ENCODE results near the gene FASTK. TPM values are rescaled to one million over a fixed set of nuclear protein-coding genes. Genes with fewer than 3 reads are reported as not detected.
"Not testable (repeated sequence)": the region's sequence is repeated elsewhere in the genome, so short reads cannot be mapped to it uniquely, and the experiment has no call there.

FASTK gene
- polyA plus RNA-seq, 4 donors, result 41.3 to 74.7 (median 47.8) TPM

GRCh38 chr7:151032936-151033863 lies 47.4 kb downstream of the FASTK start:
- no peak for DNase-seq (ENCODE audit: low read depth in 4 of 4, low spot score in 3 of 4)

GRCh38 chr7:151031011-151031410 lies 49.6 kb downstream of the FASTK start:
- DNase-seq (ENCODE audit: low read depth in 4 of 4, low spot score in 3 of 4), result no peak

DNA sequence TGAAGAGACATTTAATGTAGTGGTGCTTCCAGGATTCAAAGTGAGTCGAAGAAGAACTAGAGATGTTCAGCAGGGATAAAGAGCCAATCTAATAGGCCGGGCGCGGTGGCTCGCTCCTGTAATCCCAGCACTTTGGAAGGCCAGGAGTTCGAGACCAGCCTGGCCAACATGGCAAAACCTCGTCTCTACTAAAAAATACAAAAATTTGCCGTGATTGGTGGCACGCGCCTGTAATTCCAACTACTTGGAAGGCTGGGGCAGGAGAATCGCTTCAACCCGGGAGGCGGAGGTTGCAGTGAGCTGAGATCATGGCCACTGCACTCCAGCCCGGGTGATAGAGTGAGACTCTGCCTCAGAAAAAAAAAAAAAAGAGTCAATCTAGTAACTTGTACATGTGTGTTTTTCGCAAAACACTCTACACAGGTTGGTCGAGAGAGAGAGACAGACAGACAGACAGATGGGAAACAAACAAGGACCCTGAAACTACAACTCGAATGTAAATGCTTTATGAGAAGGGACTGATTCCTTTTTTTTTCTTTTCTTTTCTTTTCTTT lies 51.6 kb downstream of the FASTK start:
- no peak for DNase-seq (ENCODE audit: low read depth in 4 of 4, low spot score in 3 of 4)

DNA sequence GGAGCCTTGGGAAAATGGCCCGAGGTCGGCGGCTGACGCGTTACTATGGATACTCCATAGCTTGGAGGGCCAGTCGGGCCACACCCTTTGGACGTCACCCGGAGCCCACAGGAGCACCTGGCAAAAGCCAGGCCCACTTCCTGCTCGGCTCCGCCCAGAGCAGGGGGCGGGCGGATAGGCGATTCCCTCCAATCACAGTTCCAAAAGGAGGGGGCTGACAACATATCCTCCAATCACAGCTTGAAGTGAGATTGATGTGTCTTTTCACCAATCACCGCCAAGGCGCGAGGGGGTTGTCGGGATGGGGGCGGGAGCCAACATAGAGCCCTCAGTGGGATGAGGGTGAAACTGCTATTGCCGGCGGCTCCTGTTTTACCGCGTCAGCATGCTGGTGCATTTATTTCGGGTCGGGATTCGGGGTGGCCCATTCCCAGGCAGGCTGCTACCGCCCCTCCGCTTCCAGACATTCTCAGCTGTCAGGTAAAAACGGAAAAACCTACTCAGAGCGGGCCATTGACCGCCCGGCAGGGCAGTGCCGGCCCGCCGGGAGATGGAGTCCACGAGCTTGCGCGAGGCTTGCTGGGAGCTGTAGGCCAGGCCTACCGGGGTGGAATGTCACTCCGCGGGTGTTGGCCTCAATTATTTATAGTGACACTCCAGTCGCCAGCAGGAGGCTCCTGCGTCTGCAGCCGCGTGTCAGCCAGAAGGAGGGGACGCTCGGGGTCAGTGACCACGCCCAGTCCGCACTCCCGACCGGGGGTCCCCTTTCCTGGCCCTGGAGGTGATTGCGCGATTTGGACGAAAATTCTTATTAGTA lies 52.3 kb downstream of the FASTK start, which contains the start of gene ABCB8:
Gene ABCB8, plus strand, starts transcription at position 320 of the 817 bp plus-strand sequence. Its CDS starts 66 bp downstream, at position 386.
- DNase-seq (ENCODE audit: low read depth in 4 of 4, low spot score in 3 of 4), result peak; percentile 99 to 100 (median 100)

DNA sequence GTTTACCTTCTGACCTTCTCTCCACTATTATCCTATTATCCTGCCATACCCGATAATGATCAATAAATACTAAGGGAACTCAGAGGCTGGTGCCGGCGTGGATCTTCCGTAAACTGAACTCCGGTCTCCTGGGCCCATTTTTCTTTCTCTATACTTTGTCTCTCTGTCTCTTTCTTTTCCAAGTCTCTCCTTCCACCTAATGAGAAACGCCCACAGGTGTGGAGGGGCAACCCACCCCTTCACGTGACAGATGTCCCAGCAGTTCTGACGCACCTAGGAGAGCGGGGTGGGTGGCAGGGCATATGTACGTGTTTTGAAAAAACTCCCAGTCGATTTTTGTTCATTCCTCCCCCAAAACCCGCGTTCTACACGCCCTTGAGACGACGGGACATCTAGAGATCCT lies 52.9 kb downstream of the FASTK start:
- DNase-seq (ENCODE audit: low read depth in 4 of 4, low spot score in 3 of 4), result not testable (repeated sequence)

DNA sequence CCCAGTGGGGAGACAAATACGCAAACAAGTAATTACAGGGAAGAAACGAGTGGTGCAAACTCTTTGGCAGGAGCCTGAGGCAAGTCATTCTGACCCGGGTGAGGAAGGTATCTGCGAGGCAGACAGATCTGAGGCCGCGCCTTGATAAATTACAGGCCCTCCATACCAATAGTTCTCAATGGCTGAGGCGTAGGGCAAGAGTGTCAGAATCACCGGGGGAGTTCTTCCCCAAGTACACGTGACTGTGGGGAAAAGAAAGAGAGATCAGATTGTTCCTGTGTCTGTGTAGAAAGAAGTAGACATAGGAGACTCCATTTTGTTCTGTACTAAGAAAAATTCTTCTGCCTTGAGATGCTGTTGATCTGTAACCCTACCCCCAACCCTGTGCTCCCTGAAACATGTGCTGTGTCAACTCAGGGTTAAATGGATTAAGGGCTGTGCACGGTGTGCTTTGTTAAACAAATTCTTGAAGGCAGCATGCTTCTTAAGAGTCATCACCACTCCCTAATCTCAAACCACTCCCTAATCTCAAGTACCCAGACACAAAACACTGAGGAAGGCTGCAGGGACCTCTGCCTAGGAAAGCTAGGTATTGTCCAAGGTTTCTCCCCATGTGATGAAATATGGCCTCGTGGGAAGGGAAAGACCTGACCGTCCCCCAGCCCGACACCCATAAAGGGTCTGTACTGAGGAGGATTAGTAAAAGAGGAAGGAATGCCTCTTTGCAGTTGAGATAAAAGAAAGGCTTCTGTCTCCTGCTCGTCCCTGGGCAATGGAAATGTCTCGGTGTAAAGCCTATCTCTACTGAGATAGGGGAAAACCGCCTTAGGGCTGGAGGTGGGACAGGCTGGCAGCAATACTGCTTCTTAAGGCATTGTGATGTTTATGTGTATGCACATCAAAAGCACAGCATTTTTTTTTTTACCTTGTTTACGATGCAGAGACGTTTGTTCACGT lies 53.6 kb downstream of the FASTK start:
- not testable (repeated sequence) for DNase-seq (ENCODE audit: low read depth in 4 of 4, low spot score in 3 of 4)

Other genes with a start within 250 kb of the FASTK start
- 100 to 1,000 TPM in 1 of 4 donors, 10 to 100 TPM in 2, 1 to 10 TPM in 1; 1.0 to 121 (median 49.9) TPM for gene AOC1, start 228.3 kb downstream of the FASTK start, polyA plus RNA-seq (ENCODE audit: insufficient read length in 4 of 4)
- 10 to 100 TPM in 3 of 4 donors, 1 to 10 TPM in 1; 9.8 to 17.5 (median 15.7) TPM for gene KCNH2, start 102.5 kb downstream of the FASTK start, polyA plus RNA-seq (ENCODE audit: insufficient read length in 4 of 4)
- 10 to 100 TPM in 1 of 4 donors, 1 to 10 TPM in 3; 6.2 to 15.2 (median 8.5) TPM for gene NOS3, start 89.8 kb downstream of the FASTK start, polyA plus RNA-seq (ENCODE audit: insufficient read length in 4 of 4)
- gene ATG9B, start 56.3 kb downstream of the FASTK start, polyA plus RNA-seq (ENCODE audit: insufficient read length in 4 of 4), result 1 to 10 TPM; 1.2 to 3.5 (median 1.5) TPM
- gene ABCB8, start 52.4 kb downstream of the FASTK start, polyA plus RNA-seq (ENCODE audit: insufficient read length in 4 of 4), result 10 to 100 TPM; 16.9 to 35.2 (median 21.1) TPM
- 1 to 10 TPM; 1.8 to 3.0 (median 2.7) TPM for gene ASIC3, start 32.3 kb downstream of the FASTK start, polyA plus RNA-seq (ENCODE audit: insufficient read length in 4 of 4)
- gene CDK5, start 22.9 kb downstream of the FASTK start, polyA plus RNA-seq (ENCODE audit: insufficient read length in 4 of 4), result 10 to 100 TPM; 12.3 to 18.5 (median 17.2) TPM
- 100 to 1,000 TPM in 1 of 4 donors, 10 to 100 TPM in 3; 59.9 to 127 (median 81.9) TPM for gene SLC4A2, start 21.2 kb downstream of the FASTK start, polyA plus RNA-seq (ENCODE audit: insufficient read length in 4 of 4)
- 10 to 100 TPM; 19.9 to 39.3 (median 25.6) TPM for gene TMUB1, start 2.7 kb upstream of the FASTK start, polyA plus RNA-seq (ENCODE audit: insufficient read length in 4 of 4)
- 10 to 100 TPM; 50.2 to 81.5 (median 72.6) TPM for gene AGAP3, start 5.7 kb upstream of the FASTK start, polyA plus RNA-seq (ENCODE audit: insufficient read length in 4 of 4)
- under 1 TPM in 2 of 4 donors, not detected in 2; 0.27 to 0.34 TPM for gene GBX1, start 86.9 kb upstream of the FASTK start, polyA plus RNA-seq (ENCODE audit: insufficient read length in 4 of 4)
- not detected for gene ASB10, start 106.4 kb upstream of the FASTK start, polyA plus RNA-seq (ENCODE audit: insufficient read length in 4 of 4)
- not detected for gene H2BK1, start 129.7 kb upstream of the FASTK start, polyA plus RNA-seq (ENCODE audit: insufficient read length in 4 of 4)
- 10 to 100 TPM; 21.5 to 28.2 (median 25.5) TPM for gene ABCF2, start 146.4 kb upstream of the FASTK start, polyA plus RNA-seq (ENCODE audit: insufficient read length in 4 of 4)
- gene CHPF2, start 151.7 kb upstream of the FASTK start, polyA plus RNA-seq (ENCODE audit: insufficient read length in 4 of 4), result 10 to 100 TPM; 23.3 to 27.1 (median 25.6) TPM
- 10 to 100 TPM; 64.8 to 92.8 (median 84.6) TPM for gene SMARCD3, start 167.9 kb upstream of the FASTK start, polyA plus RNA-seq (ENCODE audit: insufficient read length in 4 of 4)

Measured in left renal pelvis (tissue), 4 donors.